ENCODE measurements around the gene CAB39.

GRCh38 chr2:230758566-230759480 lies 46.2 kb downstream of the CAB39 start:
- TF ChIP-seq SUZ12 (IDR thresholded peaks at IDR 0.05) (no peak), TARDBP (IDR thresholded peaks at IDR 0.05) (no peak), SP1 (IDR thresholded peaks at IDR 0.05) (no peak), FOXA1 (IDR thresholded peaks at IDR 0.05) (no peak)
